Measurements from ENCODE around the gene STX18. TPM values are rescaled to one million over a fixed set of nuclear protein-coding genes. Genes with fewer than 3 reads are reported as not detected.
A peak's percentile ranks its signal among the peaks of the same experiment; 100 is the strongest.

STX18 gene
- total RNA-seq, 1 donor from 2014 or later, result 34.6 TPM

GRCh38 chr4:4401036-4401435 is 140.8 kb downstream of the STX18 start:
- no peak for DNase-seq (ENCODE audit: low spot score)

GRCh38 chr4:4398430-4398829 is 143.4 kb downstream of the STX18 start:
- DNase-seq (ENCODE audit: low spot score), result no peak

GRCh38 chr4:4397441-4397819 is 144.4 kb downstream of the STX18 start:
- no peak for DNase-seq (ENCODE audit: low spot score)

DNA sequence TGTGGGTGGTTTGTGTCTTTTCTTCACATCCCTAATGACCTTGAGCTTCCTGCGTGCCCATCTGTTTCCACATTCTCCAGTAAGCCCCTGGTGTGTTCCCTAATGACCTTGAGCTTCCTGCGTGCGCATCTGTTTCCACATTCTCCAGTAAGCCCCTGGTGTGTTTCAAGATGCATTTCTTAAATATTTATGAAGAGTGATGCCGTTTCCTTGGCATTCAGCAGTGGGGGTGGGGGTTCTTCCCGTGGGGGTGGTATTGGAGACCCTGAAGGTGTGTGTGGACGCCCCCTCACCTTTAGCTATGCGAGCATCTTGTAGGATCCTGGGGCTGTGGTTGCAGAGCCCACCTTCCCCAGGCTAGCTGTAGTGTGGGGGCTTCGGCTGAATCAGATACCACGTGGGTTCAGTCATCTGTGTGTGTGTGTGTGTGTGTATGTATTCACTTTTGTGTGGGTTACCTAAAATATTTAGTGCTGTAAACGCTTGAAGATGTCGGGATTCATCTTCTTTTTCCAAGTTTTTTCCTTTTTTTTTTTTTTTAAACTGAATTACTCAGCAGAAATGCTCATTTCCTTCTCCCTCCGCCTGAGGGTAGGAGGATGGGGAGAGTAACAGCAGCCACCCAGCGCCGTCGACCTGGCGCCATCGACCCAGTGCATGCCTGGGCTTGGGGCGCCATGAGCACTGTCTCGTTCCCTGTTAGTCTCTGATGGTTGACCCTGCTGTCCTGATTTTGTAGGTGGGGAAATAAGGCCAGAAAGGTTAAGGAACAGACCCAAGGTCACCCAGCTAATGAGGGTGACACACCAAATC is 145.0 kb downstream of the STX18 start:
- no peak for DNase-seq (ENCODE audit: low spot score)

- DNase-seq (ENCODE audit: low spot score), result no peak
Observed at GRCh38 chr4:4395849-4396627, 145.8 kb downstream of the STX18 start.

GRCh38 chr4:4395371-4395770 is 146.5 kb downstream of the STX18 start:
- DNase-seq (ENCODE audit: low spot score), result no peak

GRCh38 chr4:4394644-4395043 is 147.2 kb downstream of the STX18 start:
- peak; percentile 74 for DNase-seq (ENCODE audit: low spot score)

DNA sequence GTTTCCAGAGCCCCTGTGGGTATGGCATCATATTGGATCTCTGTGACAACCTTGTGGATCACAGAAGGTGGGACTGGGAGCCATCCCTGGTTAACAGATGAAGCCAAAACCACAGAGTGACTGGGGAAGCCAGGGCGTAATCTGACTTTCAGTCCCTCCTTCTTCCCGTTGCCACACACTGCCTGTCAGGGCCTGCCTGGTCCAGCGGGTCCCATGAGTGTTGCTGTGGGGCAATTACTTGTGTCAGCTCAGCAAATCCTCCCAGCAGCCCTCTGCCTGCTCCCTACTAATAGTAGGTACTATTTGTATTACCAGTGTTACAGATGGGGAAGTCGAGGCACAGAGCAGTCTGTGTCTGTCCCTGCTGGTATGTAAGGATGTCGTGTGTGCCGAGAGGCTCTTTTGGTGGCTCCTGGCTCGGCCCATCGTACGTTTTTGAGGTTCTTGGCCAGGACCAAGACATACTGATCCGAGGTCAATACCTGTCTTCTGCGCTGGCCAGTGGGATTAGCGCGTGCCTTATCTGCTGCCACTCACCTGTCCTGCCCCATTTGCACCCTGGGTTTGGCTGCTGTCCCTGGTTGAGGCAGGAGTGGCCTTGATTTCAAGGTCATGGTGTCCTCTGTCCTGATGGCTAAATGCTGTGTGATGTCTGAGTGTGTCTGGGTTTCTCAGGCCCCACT is 149.2 kb downstream of the STX18 start:
- DNase-seq (ENCODE audit: low spot score), result peak; percentile 80

DNA sequence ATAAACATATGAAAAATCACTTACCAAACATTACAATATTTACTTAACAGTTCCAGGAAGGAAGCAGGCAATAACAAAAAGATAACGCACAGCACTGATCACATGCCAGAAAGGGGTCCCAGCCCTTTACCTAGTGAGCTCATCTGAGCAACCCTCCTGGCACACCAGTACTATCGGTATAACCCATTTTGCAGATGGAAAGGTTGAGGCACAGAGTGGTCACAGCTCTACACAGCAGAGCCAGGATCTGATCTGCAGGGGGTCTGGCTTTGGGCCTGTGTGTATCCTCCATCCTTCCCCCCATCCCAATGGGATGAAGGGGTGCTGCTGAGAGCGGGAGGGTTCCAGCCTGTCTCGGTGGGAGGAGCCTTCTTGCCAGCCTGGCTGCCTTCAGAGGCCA is 150.0 kb downstream of the STX18 start:
- no peak for DNase-seq (ENCODE audit: low spot score)

GRCh38 chr4:4390515-4391240 is 151.2 kb downstream of the STX18 start:
- no peak for DNase-seq (ENCODE audit: low spot score)

GRCh38 chr4:4390046-4390445 is 151.8 kb downstream of the STX18 start:
- no peak for DNase-seq (ENCODE audit: low spot score)

DNA sequence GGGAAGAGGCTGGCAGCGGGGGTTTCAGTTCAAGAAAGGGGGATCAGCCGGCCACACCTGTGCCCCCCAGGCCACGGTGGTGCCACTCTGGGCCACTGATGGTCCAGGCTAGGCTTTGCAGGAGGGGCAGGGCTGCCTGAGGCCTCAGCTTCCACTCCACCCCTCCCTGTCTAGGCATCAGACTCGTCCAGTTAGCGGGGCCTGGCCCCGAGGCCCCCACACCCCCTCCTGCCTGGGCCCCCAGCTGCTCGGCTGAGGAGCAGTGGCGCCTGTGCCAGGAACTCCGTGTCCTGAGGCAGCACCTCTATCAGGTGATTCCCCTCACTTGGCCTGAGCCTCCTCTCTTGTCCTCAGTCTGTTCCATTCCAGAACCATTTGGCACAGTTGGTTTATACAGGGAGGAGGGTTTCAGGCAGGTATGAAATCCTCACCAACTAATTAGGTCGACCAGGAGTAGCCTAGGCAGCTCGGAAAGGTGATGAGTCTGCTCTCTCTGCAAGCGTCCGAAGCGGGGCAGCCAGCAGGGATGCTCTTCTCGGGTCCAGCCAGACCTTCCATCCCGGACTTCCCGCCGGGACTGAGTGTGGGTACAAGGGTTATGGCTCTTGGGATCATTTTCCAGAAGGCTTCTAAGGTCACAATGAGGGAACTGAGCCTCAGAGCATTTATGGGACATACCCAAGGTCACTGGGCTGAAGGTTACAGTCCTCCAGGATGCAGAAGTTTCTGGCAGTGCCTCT is 152.8 kb downstream of the STX18 start:
- DNase-seq (ENCODE audit: low spot score), result no peak

- DNase-seq (ENCODE audit: low spot score), result no peak
Observed at GRCh38 chr4:4388311-4388790, 153.5 kb downstream of the STX18 start.

DNA sequence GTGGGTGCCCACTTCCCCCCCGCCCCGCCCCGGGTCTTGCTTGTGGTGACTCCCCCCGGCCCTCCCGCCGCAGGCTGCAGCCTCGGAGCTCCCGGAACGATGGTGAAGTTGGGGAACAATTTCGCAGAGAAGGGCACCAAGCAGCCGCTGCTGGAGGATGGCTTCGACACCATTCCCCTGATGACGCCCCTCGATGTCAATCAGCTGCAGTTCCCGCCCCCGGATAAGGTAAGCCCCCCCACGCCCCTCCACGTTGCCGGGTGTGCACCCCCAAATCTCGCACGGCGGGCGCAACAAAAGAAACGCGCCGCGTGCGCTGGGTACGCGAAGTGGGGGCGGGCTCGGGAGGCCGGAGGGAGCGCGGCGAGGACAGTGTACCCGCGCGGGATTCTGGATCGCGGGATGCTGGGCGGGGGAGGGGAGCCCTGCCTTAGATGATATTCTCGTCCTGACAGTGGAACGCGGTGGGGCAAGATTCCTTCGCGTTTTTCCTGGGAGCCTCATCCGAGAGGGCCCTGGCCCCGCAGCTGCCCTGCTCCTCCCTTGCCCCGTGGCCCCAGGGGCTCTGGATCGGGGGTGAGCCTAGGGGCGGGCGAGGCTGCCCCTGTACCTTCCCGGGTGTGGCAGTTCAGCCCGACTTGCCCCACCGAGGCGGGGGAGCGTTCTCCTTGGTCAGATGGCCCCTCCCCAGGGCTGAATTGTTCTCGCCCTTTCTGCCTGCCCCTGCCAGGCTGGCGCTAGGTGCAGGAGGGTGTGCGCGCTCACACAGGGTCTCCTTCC is 154.1 kb downstream of the STX18 start:
- no peak for DNase-seq (ENCODE audit: low spot score)

DNA sequence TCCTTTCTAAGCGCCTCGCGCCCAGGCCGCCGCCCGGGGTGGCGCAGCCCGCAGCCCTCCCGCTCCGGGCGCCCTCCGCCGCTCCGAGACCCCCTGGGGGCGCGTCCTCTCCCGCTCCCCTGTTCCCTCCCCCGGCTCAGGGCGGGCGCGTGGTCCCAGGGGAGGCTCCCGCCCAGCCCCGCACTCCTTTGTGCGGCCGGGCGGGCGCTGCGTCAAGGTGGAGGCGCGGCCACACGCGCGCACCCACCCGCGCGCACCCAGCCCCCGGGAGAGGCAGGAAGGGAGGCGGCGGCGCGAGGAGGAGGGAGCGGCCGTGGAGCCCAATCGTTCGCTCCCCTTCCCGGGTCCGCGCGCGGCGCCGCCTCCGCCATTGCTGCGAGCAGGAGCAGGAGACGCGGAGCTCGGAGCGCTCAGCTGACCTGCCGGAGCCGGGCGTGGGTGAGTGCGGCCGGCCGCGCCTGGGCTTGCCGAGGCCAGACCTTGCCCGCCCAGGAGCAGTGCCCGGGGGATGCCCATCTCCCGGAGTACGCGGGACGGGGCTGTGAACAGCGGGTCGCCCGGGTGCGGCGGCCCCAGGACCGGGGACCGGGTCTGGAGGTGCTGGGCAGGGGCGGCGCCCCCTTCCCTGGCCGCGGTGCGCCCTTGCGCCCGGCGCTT is 155.0 kb downstream of the STX18 start, which contains the start of gene NSG1:
TSS of gene NSG1 (plus strand) at position 367 of the 657 bp plus-strand sequence. CDS start 528 bp downstream, outside the sequence.
- no peak for DNase-seq (ENCODE audit: low spot score)

- DNase-seq (ENCODE audit: low spot score), result no peak
Observed at GRCh38 chr4:4386296-4386735, 155.5 kb downstream of the STX18 start.

DNA sequence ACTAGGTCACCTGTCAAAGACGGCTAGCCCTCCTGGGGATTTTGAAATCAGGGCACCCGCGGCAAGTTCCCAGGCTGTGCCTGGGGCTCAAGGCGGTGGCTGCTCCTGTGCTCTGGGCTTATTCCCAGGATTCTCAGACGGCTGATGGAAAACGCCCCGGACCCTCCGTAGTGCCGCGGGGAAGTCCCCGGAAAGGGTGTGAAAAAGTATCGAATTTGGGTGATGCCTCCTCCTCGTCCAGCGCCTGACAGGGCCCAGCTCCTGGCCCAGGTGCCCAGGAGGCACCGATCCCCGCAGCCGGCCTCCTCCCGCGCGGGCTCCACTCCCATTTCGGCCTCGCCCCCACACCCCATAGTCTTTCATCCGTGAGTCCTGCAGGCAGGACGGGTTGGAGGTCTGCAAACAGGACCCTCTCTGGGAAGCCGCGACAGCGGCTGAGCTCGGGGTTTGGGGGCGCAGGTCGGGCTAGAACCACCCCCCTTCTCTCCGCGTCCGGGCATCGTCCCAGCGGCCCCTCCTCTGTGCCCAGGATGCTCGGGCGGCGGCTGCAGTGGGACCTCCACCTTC is 156.0 kb downstream of the STX18 start:
- DNase-seq (ENCODE audit: low spot score), result no peak

DNA sequence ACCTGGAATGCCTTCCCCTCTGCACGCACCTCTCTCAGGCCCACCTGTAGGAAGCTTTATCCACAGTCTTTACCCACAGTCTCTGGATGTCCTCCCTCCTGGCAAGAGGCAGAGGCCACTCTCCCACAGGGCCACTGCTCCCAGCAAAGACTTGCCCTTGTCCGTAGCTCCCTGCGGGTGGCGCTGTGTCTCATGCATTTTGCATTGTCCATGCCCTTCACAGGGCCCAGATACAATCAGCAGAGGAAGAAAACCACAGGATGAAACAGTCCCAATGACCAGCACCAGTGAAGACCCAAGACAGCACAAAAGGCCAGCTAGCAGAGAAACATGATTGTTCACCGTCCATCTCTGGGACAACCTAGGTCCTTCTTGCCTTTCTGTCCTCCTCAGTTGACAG is 157.0 kb downstream of the STX18 start:
- DNase-seq (ENCODE audit: low spot score), result no peak

- no peak for DNase-seq (ENCODE audit: low spot score)
Observed at GRCh38 chr4:4383085-4383484, 158.8 kb downstream of the STX18 start.

Data from ureter (tissue), 1 donor.